ENCODE measurements around the gene FAM117B. TPM values are rescaled to one million over a fixed set of nuclear protein-coding genes. Genes with fewer than 3 reads are reported as not detected.

FAM117B gene
- total and polyA plus RNA-seq, 12 donors: 0.49 to 3.9 (median 2.3) TPM

DNA sequence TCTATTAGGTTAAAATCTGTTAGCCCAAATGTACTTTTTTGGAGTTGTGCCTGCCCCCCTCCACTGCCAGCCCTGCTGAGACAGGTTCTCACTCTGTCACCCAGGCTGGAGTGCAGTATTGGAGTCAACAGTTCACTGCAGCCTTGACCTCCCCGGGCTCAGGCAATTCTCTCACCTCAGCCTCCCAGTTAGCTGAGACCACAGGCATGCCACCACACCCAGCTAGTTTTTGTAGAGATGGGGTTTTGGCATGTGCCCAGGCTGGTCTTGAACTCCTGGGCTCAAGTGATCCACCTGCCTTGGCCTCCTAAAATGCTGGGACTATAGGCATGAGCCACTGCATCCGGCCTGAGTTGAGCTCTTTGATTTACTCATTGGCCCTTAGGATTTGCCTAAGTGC, 126.1 kb downstream of the FAM117B start:
- Histone ChIP-seq H3K27ac (no peak overlapping the region), H3K4me3 (no peak overlapping the region), H3K27me3 (no peaks in the 10 kb centered on the region), H3K36me3 (peaks cover 0 to 56% (median 8%) of the 10 kb centered on the region in 9 donors), H3K4me1 (no peaks in the 10 kb centered on the region), H3K9me3 (no peaks in the 10 kb centered on the region)
- 92 to 100% methylated on average over 2 of the region's 2 CpGs for WGBS, 2 donors
- no peak for TF ChIP-seq CTCF (IDR thresholded peaks at IDR 0.05)
- ATAC-seq (no peak), DNase-seq (no peak)
- intact Hi-C loops (cut with DNase I): no loop called here

- H3K9me3 ChIP-seq: no peaks in the 10 kb centered on the region
- ATAC-seq: no peak
Measured at GRCh38 chr2:202762556-202762955, 127.8 kb downstream of the FAM117B start.

GRCh38 chr2:202763916-202764315, 129.1 kb downstream of the FAM117B start:
- Histone ChIP-seq H3K4me1 (no peaks in the 10 kb centered on the region), H3K27me3 (no peaks in the 10 kb centered on the region), H3K9me3 (no peaks in the 10 kb centered on the region), H3K36me3 (peaks cover 0 to 26% (median 8%) of the 10 kb centered on the region in 9 donors), H3K27ac (no peak overlapping the region), H3K4me3 (no peak overlapping the region)
- WGBS, 2 donors: 98 to 100% methylated on average over 1 of the region's 1 CpG
- no peak for ATAC-seq
- no peak for TF ChIP-seq CTCF (IDR thresholded peaks at IDR 0.05)
- no peak for DNase-seq
- intact Hi-C loops (cut with DNase I): no loop called here

More at GRCh38 chr2:202762556-202762955, 127.8 kb downstream of the FAM117B start:
- TF ChIP-seq CTCF (IDR thresholded peaks at IDR 0.05): no peak
- Histone ChIP-seq H3K27ac (no peak overlapping the region), H3K4me1 (no peaks in the 10 kb centered on the region), H3K4me3 (no peak overlapping the region), H3K36me3 (peaks cover 0 to 39% (median 8%) of the 10 kb centered on the region in 9 donors), H3K27me3 (no peaks in the 10 kb centered on the region)
- DNase-seq: no peak
- intact Hi-C loops (cut with DNase I): no loop called here
- WGBS, 2 donors: 66 to 79% methylated on average over 4 of the region's 4 CpGs

DNA sequence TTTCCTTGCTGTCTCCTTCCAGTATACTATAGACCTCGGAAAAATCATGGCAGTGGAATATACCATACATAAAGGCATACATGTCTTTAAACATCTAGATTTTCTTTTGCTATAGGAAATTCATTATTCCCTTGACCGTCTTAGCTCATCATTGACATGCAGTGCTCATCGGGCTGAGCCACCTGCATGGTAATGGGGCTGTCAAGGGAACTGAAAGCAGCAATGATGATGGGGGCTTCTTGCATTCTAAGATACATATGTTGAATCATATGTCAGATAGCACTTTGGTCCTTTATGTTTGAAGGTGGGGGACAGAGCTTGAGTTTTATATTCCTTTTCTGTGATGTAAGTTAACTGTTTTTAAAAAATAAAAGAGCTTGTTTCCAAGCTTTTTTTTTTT, 130.2 kb downstream of the FAM117B start:
- intact Hi-C loops (cut with DNase I): no loop called here
- Histone ChIP-seq H3K4me3 (no peak overlapping the region), H3K36me3 (peaks cover 0 to 19% (median 0%) of the 10 kb centered on the region in 9 donors), H3K27ac (no peak overlapping the region), H3K9me3 (no peaks in the 10 kb centered on the region), H3K27me3 (no peaks in the 10 kb centered on the region), H3K4me1 (no peaks in the 10 kb centered on the region)
- 95 to 96% methylated on average over 3 of the region's 3 CpGs for WGBS, 2 donors
- DNase-seq (no peak), ATAC-seq (no peak)
- no peak for TF ChIP-seq CTCF (IDR thresholded peaks at IDR 0.05)

Measured in heart right ventricle (tissue), 16 donors.